ENCODE measurements around the gene NOL3. TPM values are rescaled to one million over a fixed set of nuclear protein-coding genes. Genes with fewer than 3 reads are reported as not detected.

Gene NOL3
- total and polyA plus RNA-seq, 2 of the 13 experiments (the other 11 are each of a cell fraction or from before 2014, with no cell fraction given) = 5.7 to 20.5 TPM

GRCh38 chr16:67150833-67151396 lies 19.4 kb upstream of the NOL3 start, which contains the start of gene B3GNT9 (continued):
- no peak for TF ChIP-seq ZBTB25 (CRISPR knock-in tag; IDR thresholded peaks at IDR 0.05)
- TF ChIP-seq HIVEP1 (CRISPR knock-in tag; IDR thresholded peaks at IDR 0.05) = 0 out of 2 replicates have a peak, but pooled peaks have one; percentile 6
- no peak for TF ChIP-seq ZBTB39 (CRISPR knock-in tag; IDR thresholded peaks at IDR 0.05)
- TF ChIP-seq GATA4 (IDR thresholded peaks at IDR 0.05; ENCODE audit: borderline replicate concordance, low read depth) = no peak
- TF ChIP-seq TCF7 (IDR thresholded peaks at IDR 0.05; ENCODE audit: low read depth) = no peak
- TF ChIP-seq PRMT3 (CRISPR knock-in tag; IDR thresholded peaks at IDR 0.05; ENCODE audit: borderline replicate concordance, low read depth) = no peak
- no peak for TF ChIP-seq U2AF1 (optimal IDR thresholded peaks at IDR 0.05; ENCODE audit: low read depth, low read length)
- no peak for TF ChIP-seq MTF2 (CRISPR knock-in tag; IDR thresholded peaks at IDR 0.05; ENCODE audit: borderline replicate concordance)
- peak; percentile 95; the same call in 1 of the 2 replicates for TF ChIP-seq ZNF572 (CRISPR knock-in tag; IDR thresholded peaks at IDR 0.05)
- TF ChIP-seq TEAD3 (CRISPR knock-in tag; optimal IDR thresholded peaks at IDR 0.05; ENCODE audit: borderline replicate concordance) = peak; percentile 8
- no peak for TF ChIP-seq ZNF773 (CRISPR knock-in tag; IDR thresholded peaks at IDR 0.05; ENCODE audit: borderline replicate concordance)
- no peak for TF ChIP-seq ZMYM2 (CRISPR knock-in tag; IDR thresholded peaks at IDR 0.05)
- TF ChIP-seq MYC (CRISPR knock-in tag; IDR thresholded peaks at IDR 0.05; ENCODE audit: borderline replicate concordance) = peak; percentile 37; the same call in 1 of the 2 replicates
- no peak for TF ChIP-seq PRDM10 (CRISPR knock-in tag; IDR thresholded peaks at IDR 0.05; ENCODE audit: low read depth)
- TF ChIP-seq, protein P1, sequence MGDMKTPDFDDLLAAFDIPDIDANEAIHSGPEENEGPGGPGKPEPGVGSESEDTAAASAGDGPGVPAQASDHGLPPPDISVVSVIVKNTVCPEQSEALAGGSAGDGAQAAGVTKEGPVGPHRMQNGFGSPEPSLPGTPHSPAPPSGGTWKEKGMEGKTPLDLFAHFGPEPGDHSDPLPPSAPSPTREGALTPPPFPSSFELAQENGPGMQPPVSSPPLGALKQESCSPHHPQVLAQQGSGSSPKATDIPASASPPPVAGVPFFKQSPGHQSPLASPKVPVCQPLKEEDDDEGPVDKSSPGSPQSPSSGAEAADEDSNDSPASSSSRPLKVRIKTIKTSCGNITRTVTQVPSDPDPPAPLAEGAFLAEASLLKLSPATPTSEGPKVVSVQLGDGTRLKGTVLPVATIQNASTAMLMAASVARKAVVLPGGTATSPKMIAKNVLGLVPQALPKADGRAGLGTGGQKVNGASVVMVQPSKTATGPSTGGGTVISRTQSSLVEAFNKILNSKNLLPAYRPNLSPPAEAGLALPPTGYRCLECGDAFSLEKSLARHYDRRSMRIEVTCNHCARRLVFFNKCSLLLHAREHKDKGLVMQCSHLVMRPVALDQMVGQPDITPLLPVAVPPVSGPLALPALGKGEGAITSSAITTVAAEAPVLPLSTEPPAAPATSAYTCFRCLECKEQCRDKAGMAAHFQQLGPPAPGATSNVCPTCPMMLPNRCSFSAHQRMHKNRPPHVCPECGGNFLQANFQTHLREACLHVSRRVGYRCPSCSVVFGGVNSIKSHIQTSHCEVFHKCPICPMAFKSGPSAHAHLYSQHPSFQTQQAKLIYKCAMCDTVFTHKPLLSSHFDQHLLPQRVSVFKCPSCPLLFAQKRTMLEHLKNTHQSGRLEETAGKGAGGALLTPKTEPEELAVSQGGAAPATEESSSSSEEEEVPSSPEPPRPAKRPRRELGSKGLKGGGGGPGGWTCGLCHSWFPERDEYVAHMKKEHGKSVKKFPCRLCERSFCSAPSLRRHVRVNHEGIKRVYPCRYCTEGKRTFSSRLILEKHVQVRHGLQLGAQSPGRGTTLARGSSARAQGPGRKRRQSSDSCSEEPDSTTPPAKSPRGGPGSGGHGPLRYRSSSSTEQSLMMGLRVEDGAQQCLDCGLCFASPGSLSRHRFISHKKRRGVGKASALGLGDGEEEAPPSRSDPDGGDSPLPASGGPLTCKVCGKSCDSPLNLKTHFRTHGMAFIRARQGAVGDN (CRISPR knock-in tag; IDR thresholded peaks at IDR 0.05) = peak; percentile 91
- TF ChIP-seq ZNF709 (CRISPR knock-in tag; IDR thresholded peaks at IDR 0.05) = no peak
- no peak for TF ChIP-seq ZSCAN25 (CRISPR knock-in tag; IDR thresholded peaks at IDR 0.05)
- peak; percentile 75; the same call in 1 of the 2 replicates for TF ChIP-seq TARDBP (CRISPR knock-in tag; IDR thresholded peaks at IDR 0.05)
- peak; percentile 99 for TF ChIP-seq ZNF263 (CRISPR knock-in tag; IDR thresholded peaks at IDR 0.05)
